Measurements from ENCODE around the gene ARL4A. TPM values are rescaled to one million over a fixed set of nuclear protein-coding genes. Genes with fewer than 3 reads are reported as not detected.

The ARL4A gene
- total and polyA plus RNA-seq, 2 of the 8 experiments (the other 6 are each of a cell fraction or from before 2014, with no cell fraction given): 14.5 to 29.2 TPM

DNA sequence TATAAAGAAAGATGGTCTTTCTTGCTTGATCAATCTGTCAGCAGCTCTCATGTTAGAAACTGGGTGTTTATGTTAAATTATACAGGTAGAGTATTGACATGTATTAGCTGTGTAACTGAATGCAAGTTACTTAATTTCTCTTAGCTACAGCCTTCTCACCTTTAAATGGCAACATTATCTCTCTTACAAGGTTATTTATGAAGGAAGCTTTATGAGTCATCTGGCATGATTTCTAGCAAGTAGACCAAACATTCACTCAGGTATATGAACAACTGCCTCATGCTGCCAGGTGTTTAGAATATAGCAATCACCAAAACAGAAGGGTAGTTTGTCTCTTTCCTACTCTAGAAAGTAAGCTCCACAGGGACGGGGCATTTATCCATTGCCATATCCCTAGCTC is 8.5 kb downstream of the ARL4A start:
- Histone ChIP-seq H4K91ac (replicated peaks; ENCODE audit: insufficient read length, low read length) (no peak overlapping the region), H3K27me3 (replicated peaks in 1 of 4; ENCODE audit: control insufficient read depth in 3 of 4, extremely low read depth in 1 of 4, insufficient read depth in 3 of 4, low read length in 3 of 4) (no peaks in the 10 kb centered on the region), H4K20me1 (replicated peaks in 1 of 2; ENCODE audit: control insufficient read depth in 1 of 2, insufficient read depth in 2 of 2, low read length in 2 of 2) (no peaks in the 10 kb centered on the region), H3K9ac (replicated peaks in 1 of 4; ENCODE audit: extremely low read depth in 1 of 4, low read depth in 3 of 4, low read length in 3 of 4) (no peak overlapping the region), H3K79me1 (ENCODE audit: low read depth, low read length) (no peaks in the 10 kb centered on the region), H3K14ac (ENCODE audit: insufficient read length) (no peak overlapping the region), H3K36me3 (ENCODE audit: control insufficient read depth in 2 of 4, insufficient read depth in 4 of 4, low read length in 3 of 4) (no peaks in the 10 kb centered on the region), H3K56ac (replicated peaks; ENCODE audit: insufficient read length, low read depth, low read length) (no peak overlapping the region), H3K79me2 (ENCODE audit: control insufficient read depth in 1 of 2, insufficient read depth in 2 of 2, low read length in 2 of 2) (peaks cover 0 to 42% of the 10 kb centered on the region in 2 experiments; a peak in 3 of 4 replicates), H2BK120ac (replicated peaks; ENCODE audit: low read depth, low read length) (no peak overlapping the region), H4K8ac (ENCODE audit: extremely low read depth, insufficient read depth, low read length) (no peak overlapping the region), H4K5ac (ENCODE audit: insufficient read length, low read depth, low read length) (no peak overlapping the region), H3K27ac (ENCODE audit: low read depth, low read length) (peak overlapping the region; percentile 19; the same call in 1 of the 2 replicates), H2AK5ac (ENCODE audit: low read depth, low read length) (no peak overlapping the region), H2AFZ (ENCODE audit: low read length) (no peak overlapping the region), H3K23me2 (ENCODE audit: low read depth, low read length) (no peaks in the 10 kb centered on the region), H3K4me3 (ENCODE audit: extremely low read depth in 1 of 4, insufficient read depth in 2 of 4, low read depth in 3 of 4, low read length in 4 of 4) (no peak overlapping the region), H3K4me2 (ENCODE audit: insufficient read depth in 1 of 2, low read depth in 2 of 2, low read length in 2 of 2) (no peak overlapping the region), H3K4ac (replicated peaks; ENCODE audit: insufficient read length, low read depth, low read length) (no peak overlapping the region), H3K9me3 (ENCODE audit: insufficient read depth in 2 of 2, low read depth in 1 of 2, low read length in 1 of 2) (peaks cover 2 to 4% of the 10 kb centered on the region in 2 experiments; a peak in 2 of 4 replicates), H2BK20ac (ENCODE audit: low read length) (no peak overlapping the region), H3K4me1 (replicated peaks in 1 of 4; ENCODE audit: control insufficient read depth in 3 of 4, insufficient read depth in 4 of 4, low read length in 3 of 4) (no peaks in the 10 kb centered on the region; a peak in 1 of 7 replicates), H2BK12ac (ENCODE audit: low read depth, low read length) (no peak overlapping the region), H3K18ac (ENCODE audit: extremely low read depth, low read length) (no peak overlapping the region), H2BK15ac (ENCODE audit: low read length) (no peak overlapping the region), H3K23ac (ENCODE audit: insufficient read length) (no peak overlapping the region), H2BK5ac (ENCODE audit: low read depth, low read length) (no peak overlapping the region)
- CTCF ChIA-PET (ENCODE audit: partially characterized antibody): interaction anchor here (0.9 to 3.1 kb wide), 4 partner anchors 9 to 429 kb away, joined by 3 to 17 read pairs (median 4); partner anchors contain the start of gene ARL4A
- POLR2A ChIA-PET (ENCODE audit: partially characterized antibody): interaction anchor here (0.6 to 1.9 kb wide), 4 partner anchors 9 to 34 kb away, joined by 3 to 10 read pairs (median 4); partner anchors contain the start of gene ARL4A
- DNase-seq (ENCODE audit: low read depth in 1 of 2, low spot score in 2 of 2) (no peak), FAIRE-seq (no peak)
- WGBS, 2 experiments (ENCODE audit: extremely low coverage in 1 of 2, insufficient coverage in 1 of 2, insufficient read length in 1 of 2, insufficient replicate concordance in 2 of 2, low coverage in 1 of 2, low lambda C conversion rate in 2 of 2, missing lambda C conversion rate in 1 of 2): 90% methylated on average over 1 of the region's 1 CpG; no CpG with 5 or more reads in 1 of the 2 experiments
- no peak for TF ChIP-seq SRF (IDR thresholded peaks at IDR 0.05; ENCODE audit: low read depth, low read length)
- TF ChIP-seq SUZ12 (IDR thresholded peaks at IDR 0.05; ENCODE audit: low read length): no peak
- TF ChIP-seq TEAD4 (IDR thresholded peaks at IDR 0.05; ENCODE audit: low read depth, low read length): no peak
- no peak for TF ChIP-seq HDAC2 (IDR thresholded peaks at IDR 0.05; ENCODE audit: borderline replicate concordance in 1 of 2, low read depth in 2 of 2, low read length in 2 of 2)
- no peak for TF ChIP-seq CTBP2 (IDR thresholded peaks at IDR 0.05; ENCODE audit: borderline replicate concordance, insufficient read depth, insufficient read length, low read length)
- no peak for TF ChIP-seq BRCA1 (IDR thresholded peaks at IDR 0.05; ENCODE audit: low read depth, low read length)
- no peak for TF ChIP-seq ZNF274 (IDR thresholded peaks at IDR 0.05; ENCODE audit: borderline replicate concordance, extremely low read depth, low read length)

Data from H1 (cell line).